Neural crest cell (in vitro differentiated cells): ENCODE data around the gene TMEM129. TPM values are rescaled to one million over a fixed set of nuclear protein-coding genes. Genes with fewer than 3 reads are reported as not detected.
A peak's percentile ranks its signal among the peaks of the same experiment; 100 is the strongest.

Experiments used
- DNase-seq: peaks from one replicate; pipeline ENCODE4 v3.0.0; 2021; ENCODE audit warnings: low read depth, mixed read lengths, low spot score
- H3K27ac Mint-ChIP-seq: one replicate; pipeline ENCODE4 v1.8.0; 2021; ENCODE audit warnings: mild to moderate bottlenecking, mixed read lengths; ENCODE audit not compliant: unreplicated experiment
- H3K27me3 Mint-ChIP-seq: 2 replicates; pipeline ENCODE4 v1.8.0; 2021; ENCODE audit warnings: low read depth, mild to moderate bottlenecking, mixed read lengths
- H3K36me3 Mint-ChIP-seq: 2 replicates; pipeline ENCODE4 v1.8.0; 2021; ENCODE audit warnings: low read depth, mild to moderate bottlenecking, mixed read lengths
- H3K4me1 Mint-ChIP-seq: 2 replicates; pipeline ENCODE4 v1.8.0; 2021; ENCODE audit warnings: mixed read lengths
- H3K4me3 Mint-ChIP-seq: one replicate; pipeline ENCODE4 v1.8.0; 2021; ENCODE audit warnings: mild to moderate bottlenecking, mixed read lengths
- H3K9me3 Mint-ChIP-seq: 2 replicates; pipeline ENCODE4 v1.8.0; 2021; ENCODE audit warnings: mixed read lengths
- CTCF ChIP-seq: fragments of 200-600 bp; sonication (generic); conservative IDR thresholded peaks from 2 replicates; pipeline ENCODE4 v1.5.0; 2021; ENCODE audit warnings: antibody characterized with exemption, mild to moderate bottlenecking
- total RNA-seq: library from RNA; stranded (reverse); gene quantifications from 2 replicates; pipeline ENCODE4 v1.2.1, GENCODE V29; 2021

The TMEM129 gene
- total RNA-seq, 1 donor from 2014 or later: 37.4 TPM

GRCh38 chr4:1727117-1728031, 6.3 kb upstream of the TMEM129 start:
- TF ChIP-seq CTCF: no peak
- Mint-ChIP-seq H3K27ac (no peak overlapping the region), H3K27me3 (no peaks in the 10 kb centered on the region), H3K9me3 (no peaks in the 10 kb centered on the region), H3K36me3 (peaks cover 15% of the 10 kb centered on the region), H3K4me1 (peaks cover 21% of the 10 kb centered on the region), H3K4me3 (no peak overlapping the region)
- DNase-seq: no peak

- Mint-ChIP-seq H3K4me3 (peak overlapping the region; percentile 73), H3K36me3 (peaks cover 15% of the 10 kb centered on the region)
These were observed 5.2 kb upstream of the TMEM129 start for GRCh38 chr4:1726146-1726934.

GRCh38 chr4:1725521-1725920, 4.4 kb upstream of the TMEM129 start:
- H3K9me3 Mint-ChIP-seq: no peaks in the 10 kb centered on the region
- H3K27me3 Mint-ChIP-seq: no peaks in the 10 kb centered on the region
- no peak overlapping the region for H3K27ac Mint-ChIP-seq
- peaks cover 26% of the 10 kb centered on the region for H3K4me1 Mint-ChIP-seq
- H3K4me3 Mint-ChIP-seq: peak overlapping the region; percentile 76
- H3K36me3 Mint-ChIP-seq: peaks cover 11% of the 10 kb centered on the region
- no peak for DNase-seq
- TF ChIP-seq CTCF: no peak

More at GRCh38 chr4:1726146-1726934, 5.2 kb upstream of the TMEM129 start:
- DNase-seq: peak; percentile 97
- TF ChIP-seq CTCF: peak; percentile 99
- H3K4me1 Mint-ChIP-seq: peaks cover 26% of the 10 kb centered on the region
- no peaks in the 10 kb centered on the region for H3K9me3 Mint-ChIP-seq
- no peaks in the 10 kb centered on the region for H3K27me3 Mint-ChIP-seq
- H3K27ac Mint-ChIP-seq: peak overlapping the region; percentile 79

GRCh38 chr4:1723131-1723801, 2.1 kb upstream of the TMEM129 start:
- Mint-ChIP-seq H3K4me3 (peak overlapping the region; percentile 98), H3K27ac (no peak overlapping the region), H3K9me3 (no peaks in the 10 kb centered on the region), H3K27me3 (no peaks in the 10 kb centered on the region), H3K4me1 (peaks cover 37% of the 10 kb centered on the region), H3K36me3 (peaks cover 11% of the 10 kb centered on the region)
- TF ChIP-seq CTCF: no peak
- no peak for DNase-seq

GRCh38 chr4:1722551-1723118, 1.5 kb upstream of the TMEM129 start:
- DNase-seq: no peak
- Mint-ChIP-seq H3K36me3 (peaks cover 11% of the 10 kb centered on the region), H3K27ac (peak overlapping the region; percentile 96), H3K9me3 (no peaks in the 10 kb centered on the region), H3K4me3 (peak overlapping the region; percentile 98), H3K4me1 (peaks cover 37% of the 10 kb centered on the region), H3K27me3 (no peaks in the 10 kb centered on the region)
- no peak for TF ChIP-seq CTCF
